HCT116 (cell line): Measurements from ENCODE around the gene SMARCD1. TPM values are rescaled to one million over a fixed set of nuclear protein-coding genes. Genes with fewer than 3 reads are reported as not detected.

ENCODE experiments used
- ATAC-seq: fragments of 200-7000 bp; cut with Tn5 transposase; 2 replicates; pipeline ENCODE4 v1.9.1; 2020; ENCODE audit warnings: mild to moderate bottlenecking, moderate library complexity
- BruUV-seq: library from RNA; stranded (reverse); fragments of 400-500 nt; replicated peaks from 2 replicates; lab custom pipeline; 2021; lab: Mats Ljungman, UMichigan
- CTCF ChIA-PET: fragments of 300-600 bp; sonication (Branson Sonifier 250); formaldehyde crosslinking; loops from one replicate; lab custom pipeline; 2021; ENCODE audit warnings: antibody characterized with exemption; lab: Charles Lee
- POLR2A ChIA-PET: fragments of 300-600, 350-600 bp; sonication (Branson Sonifier 250); formaldehyde crosslinking; loops from one replicate; lab custom pipeline; 2021; ENCODE audit warnings: antibody characterized with exemption; lab: Charles Lee
- RAD21 ChIA-PET, 2 experiments: fragments of 300-600 bp; sonication (Branson Sonifier 250); formaldehyde crosslinking; loops; one replicate each; lab custom pipeline; 2023; ENCODE audit warnings: low total read pairs in 2 of 2; ENCODE audit not compliant: uncharacterized antibody in 2 of 2, unreplicated experiment in 2 of 2, low non-redundant PET in 1 of 2; lab: Charles Lee
- DNase-seq: peaks from one replicate; pipeline ENCODE4 v3.0.0-alpha.2; 2010; ENCODE audit warnings: low read depth, low spot score
- H2AFZ ChIP-seq: fragments of 200-600 bp; shearing (Covaris generic), sonication (generic); 2 replicates; pipeline ENCODE4 v1.6.1; 2017; ENCODE audit warnings: low read depth, mixed run types, mixed read lengths, antibody characterized with exemption, low read length; ENCODE audit not compliant: poor library complexity, severe bottlenecking
- H3K27ac ChIP-seq: 2 replicates; pipeline ENCODE4 v1.5.1; 2012; ENCODE audit warnings: low read depth, low read length
- H3K27me3 ChIP-seq: fragments of 200-600 bp; sonication (generic); 2 replicates; pipeline ENCODE4 v1.6.1; 2016; ENCODE audit warnings: mixed run types, low read length, mixed read lengths; ENCODE audit not compliant: insufficient read depth
- H3K36me3 ChIP-seq, 2 experiments: fragments of 200-500 bp in 1 of 2; fragments of 200-600 bp in 1 of 2; sonication (Bioruptor generic) in 1 of 2; sonication (generic) in 1 of 2; 2 replicates each; pipeline versions ENCODE4 v1.5.1 to v1.6.1; 2014 to 2016; ENCODE audit warnings: low read length in 2 of 2, inconsistent platforms in 1 of 2, mixed read lengths in 1 of 2, mixed run types in 1 of 2; ENCODE audit not compliant: insufficient read depth in 2 of 2, control insufficient read depth in 1 of 2
- H3K4me1 ChIP-seq, 2 experiments: fragments of 200-600 bp in 1 of 2; sonication (generic) in 1 of 2; 2 replicates each; pipeline versions ENCODE4 v1.5.1 to v1.6.1; 2012 to 2017; ENCODE audit warnings: low read length in 2 of 2, inconsistent platforms in 1 of 2, mild to moderate bottlenecking in 1 of 2, mixed read lengths in 1 of 2, mixed run types in 1 of 2, moderate library complexity in 1 of 2; ENCODE audit not compliant: insufficient read depth in 2 of 2, control insufficient read depth in 1 of 2
- H3K4me2 ChIP-seq: fragments of 200-600 bp; sonication (generic); 2 replicates; pipeline ENCODE4 v1.6.1; 2017; ENCODE audit warnings: mixed run types, low read length, mixed read lengths
- H3K4me3 ChIP-seq, 2 experiments: fragments of 200-600 bp in 1 of 2; sonication (generic) in 1 of 2; replicated peaks in 1 of 2; 2 replicates each; pipeline ENCODE4 v1.5.1; 2011 to 2016; ENCODE audit warnings: low read length in 2 of 2, control low read depth in 1 of 2, low read depth in 1 of 2, mild to moderate bottlenecking in 1 of 2, mixed read lengths in 1 of 2, mixed run types in 1 of 2
- H3K79me2 ChIP-seq: fragments of 200-600 bp; sonication (generic); 2 replicates; pipeline ENCODE4 v1.6.1; 2017; ENCODE audit warnings: mild to moderate bottlenecking, mixed run types, low read length, moderate library complexity, mixed read lengths; ENCODE audit not compliant: insufficient read depth
- H3K9ac ChIP-seq: fragments of 200-600 bp; sonication (generic); 2 replicates; pipeline ENCODE4 v1.6.1; 2016; ENCODE audit warnings: low read length, mixed read lengths
- H3K9me2 ChIP-seq: fragments of 200-600 bp; sonication (generic), shearing (Covaris generic); 2 replicates; pipeline ENCODE4 v1.6.1; 2017; ENCODE audit warnings: mixed run types, mild to moderate bottlenecking, moderate library complexity; ENCODE audit not compliant: insufficient read depth
- H3K9me3 ChIP-seq, 2 experiments: fragments of 200-500 bp in 1 of 2; fragments of 200-600 bp in 1 of 2; sonication (Bioruptor generic) in 1 of 2; sonication (generic) in 1 of 2; 2 replicates each; pipeline ENCODE4 v1.6.1; 2014 to 2017; ENCODE audit warnings: low read length in 2 of 2, mixed read lengths in 2 of 2, inconsistent platforms in 1 of 2, low read depth in 1 of 2, mild to moderate bottlenecking in 1 of 2, mixed run types in 1 of 2, moderate library complexity in 1 of 2; ENCODE audit not compliant: control insufficient read depth in 1 of 2, insufficient read depth in 1 of 2
- H4K20me1 ChIP-seq: fragments of 200-600 bp; sonication (generic), shearing (Covaris generic); 2 replicates; pipeline ENCODE4 v1.6.1; 2017; ENCODE audit warnings: mixed run types, mild to moderate bottlenecking, moderate library complexity; ENCODE audit not compliant: insufficient read depth
- CEBPB ChIP-seq: IDR thresholded peaks from 2 replicates; pipeline ENCODE4 v1.6.1; 2012; ENCODE audit warnings: low read depth
- EZH2phosphoT487 ChIP-seq: fragments of 200-600 bp; IDR thresholded peaks from 2 replicates; pipeline ENCODE4 v1.6.1; 2018; ENCODE audit warnings: antibody characterized with exemption, borderline replicate concordance
- FOSL1 ChIP-seq: IDR thresholded peaks from 2 replicates; pipeline ENCODE4 v1.6.1; 2012; ENCODE audit warnings: low read depth
- POLR2A ChIP-seq: IDR thresholded peaks from 2 replicates; pipeline ENCODE4 v1.7.0; 2011; ENCODE audit warnings: borderline replicate concordance; ENCODE audit not compliant: insufficient read depth, insufficient read length; ENCODE audit errors: extremely low read depth
- REST ChIP-seq: IDR thresholded peaks from 2 replicates; pipeline ENCODE4 v1.6.1; 2012; ENCODE audit warnings: low read depth
- TCF7L2 ChIP-seq: IDR thresholded peaks from 2 replicates; pipeline ENCODE4 v1.7.0; 2011; ENCODE audit warnings: borderline replicate concordance, inconsistent platforms; ENCODE audit not compliant: insufficient read depth, insufficient read length; ENCODE audit errors: extremely low read depth
- intact Hi-C: fragments of 100-400 bp; cut with micrococcal nuclease; formaldehyde crosslinking; loops from 2 replicates; pipeline ENCODE4 v1.10.0; 2022
- total RNA-seq: library from RNA; stranded (reverse); gene quantifications from one replicate; pipeline ENCODE4 v1.2.1, GENCODE V29; 2021; ENCODE audit not compliant: unreplicated experiment
- TF ChIP-seq, protein P1 (sequence below): IDR thresholded peaks from 2 replicates; pipeline ENCODE4 v1.6.1; 2011; ENCODE audit warnings: mild to moderate bottlenecking, low read length, moderate library complexity; ENCODE audit not compliant: insufficient replicate concordance; ENCODE audit errors: extremely low read depth
- TF ChIP-seq, protein P2 (sequence below): IDR thresholded peaks from 2 replicates; pipeline ENCODE4 v1.6.1; 2012
- TF ChIP-seq, protein P3 (sequence below), 3 experiments: fragments of 200-600 bp in 1 of 3; sonication (generic) in 1 of 3; IDR thresholded peaks in 2 of 3; conservative IDR thresholded peaks in 1 of 3; 2 replicates each; pipeline ENCODE4 v1.5.1; 2012 to 2017; ENCODE audit warnings: low read depth in 2 of 3, low read length in 2 of 3, antibody characterized with exemption in 1 of 3, borderline replicate concordance in 1 of 3, control low read depth in 1 of 3, mild to moderate bottlenecking in 1 of 3, mixed read lengths in 1 of 3, mixed run types in 1 of 3, moderate library complexity in 1 of 3; ENCODE audit not compliant: insufficient read depth in 1 of 3

SMARCD1 gene
- total RNA-seq, 1 experiment from 2014 or later, result 64.8 TPM

- Histone ChIP-seq H3K79me2 (no peaks in the 10 kb centered on the region), H3K27ac (no peak overlapping the region), H3K27me3 (no peaks in the 10 kb centered on the region), H4K20me1 (no peaks in the 10 kb centered on the region), H3K4me3 (no peak overlapping the region), H3K9me3 (no peaks in the 10 kb centered on the region), H2AFZ (no peak overlapping the region), H3K36me3 (no peaks in the 10 kb centered on the region), H3K9ac (no peak overlapping the region), H3K4me2 (no peak overlapping the region), H3K9me2 (no peaks in the 10 kb centered on the region), H3K4me1 (peaks cover 22 to 26% of the 10 kb centered on the region in 2 experiments)
- RAD21 ChIA-PET, result no interaction called here
- BruUV-seq, result no TSS peak
- no peak for DNase-seq
- ATAC-seq, result no peak
- CTCF ChIA-PET, result no interaction called here
- intact Hi-C loops, result no loop called here
- POLR2A ChIA-PET, result no interaction called here
- TF ChIP-seq REST (no peak), EZH2phosphoT487 (no peak), CEBPB (no peak), POLR2A (no peak), TCF7L2 (no peak), FOSL1 (no peak)
- TF ChIP-seq, protein P1, sequence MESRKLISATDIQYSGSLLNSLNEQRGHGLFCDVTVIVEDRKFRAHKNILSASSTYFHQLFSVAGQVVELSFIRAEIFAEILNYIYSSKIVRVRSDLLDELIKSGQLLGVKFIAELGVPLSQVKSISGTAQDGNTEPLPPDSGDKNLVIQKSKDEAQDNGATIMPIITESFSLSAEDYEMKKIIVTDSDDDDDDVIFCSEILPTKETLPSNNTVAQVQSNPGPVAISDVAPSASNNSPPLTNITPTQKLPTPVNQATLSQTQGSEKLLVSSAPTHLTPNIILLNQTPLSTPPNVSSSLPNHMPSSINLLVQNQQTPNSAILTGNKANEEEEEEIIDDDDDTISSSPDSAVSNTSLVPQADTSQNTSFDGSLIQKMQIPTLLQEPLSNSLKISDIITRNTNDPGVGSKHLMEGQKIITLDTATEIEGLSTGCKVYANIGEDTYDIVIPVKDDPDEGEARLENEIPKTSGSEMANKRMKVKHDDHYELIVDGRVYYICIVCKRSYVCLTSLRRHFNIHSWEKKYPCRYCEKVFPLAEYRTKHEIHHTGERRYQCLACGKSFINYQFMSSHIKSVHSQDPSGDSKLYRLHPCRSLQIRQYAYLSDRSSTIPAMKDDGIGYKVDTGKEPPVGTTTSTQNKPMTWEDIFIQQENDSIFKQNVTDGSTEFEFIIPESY, result no peak
- TF ChIP-seq, protein P2, sequence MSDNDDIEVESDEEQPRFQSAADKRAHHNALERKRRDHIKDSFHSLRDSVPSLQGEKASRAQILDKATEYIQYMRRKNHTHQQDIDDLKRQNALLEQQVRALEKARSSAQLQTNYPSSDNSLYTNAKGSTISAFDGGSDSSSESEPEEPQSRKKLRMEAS, result no peak
- TF ChIP-seq, protein P3, sequence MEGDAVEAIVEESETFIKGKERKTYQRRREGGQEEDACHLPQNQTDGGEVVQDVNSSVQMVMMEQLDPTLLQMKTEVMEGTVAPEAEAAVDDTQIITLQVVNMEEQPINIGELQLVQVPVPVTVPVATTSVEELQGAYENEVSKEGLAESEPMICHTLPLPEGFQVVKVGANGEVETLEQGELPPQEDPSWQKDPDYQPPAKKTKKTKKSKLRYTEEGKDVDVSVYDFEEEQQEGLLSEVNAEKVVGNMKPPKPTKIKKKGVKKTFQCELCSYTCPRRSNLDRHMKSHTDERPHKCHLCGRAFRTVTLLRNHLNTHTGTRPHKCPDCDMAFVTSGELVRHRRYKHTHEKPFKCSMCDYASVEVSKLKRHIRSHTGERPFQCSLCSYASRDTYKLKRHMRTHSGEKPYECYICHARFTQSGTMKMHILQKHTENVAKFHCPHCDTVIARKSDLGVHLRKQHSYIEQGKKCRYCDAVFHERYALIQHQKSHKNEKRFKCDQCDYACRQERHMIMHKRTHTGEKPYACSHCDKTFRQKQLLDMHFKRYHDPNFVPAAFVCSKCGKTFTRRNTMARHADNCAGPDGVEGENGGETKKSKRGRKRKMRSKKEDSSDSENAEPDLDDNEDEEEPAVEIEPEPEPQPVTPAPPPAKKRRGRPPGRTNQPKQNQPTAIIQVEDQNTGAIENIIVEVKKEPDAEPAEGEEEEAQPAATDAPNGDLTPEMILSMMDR (IDR thresholded peaks at IDR 0.05 in 2 of 3, conservative IDR thresholded peaks at IDR 0.05 in 1 of 3; ENCODE audit: borderline replicate concordance in 1 of 3, insufficient read depth in 1 of 3, low read depth in 2 of 3, low read length in 2 of 3), result no peak
Measured at GRCh38 chr12:50105913-50106450, 20.8 kb downstream of the SMARCD1 start.
